ENCODE data around the gene TRAPPC2L. TPM values are rescaled to one million over a fixed set of nuclear protein-coding genes. Genes with fewer than 3 reads are reported as not detected.

The TRAPPC2L gene
- total RNA-seq, 1 donor from 2014 or later = 50.6 TPM

DNA sequence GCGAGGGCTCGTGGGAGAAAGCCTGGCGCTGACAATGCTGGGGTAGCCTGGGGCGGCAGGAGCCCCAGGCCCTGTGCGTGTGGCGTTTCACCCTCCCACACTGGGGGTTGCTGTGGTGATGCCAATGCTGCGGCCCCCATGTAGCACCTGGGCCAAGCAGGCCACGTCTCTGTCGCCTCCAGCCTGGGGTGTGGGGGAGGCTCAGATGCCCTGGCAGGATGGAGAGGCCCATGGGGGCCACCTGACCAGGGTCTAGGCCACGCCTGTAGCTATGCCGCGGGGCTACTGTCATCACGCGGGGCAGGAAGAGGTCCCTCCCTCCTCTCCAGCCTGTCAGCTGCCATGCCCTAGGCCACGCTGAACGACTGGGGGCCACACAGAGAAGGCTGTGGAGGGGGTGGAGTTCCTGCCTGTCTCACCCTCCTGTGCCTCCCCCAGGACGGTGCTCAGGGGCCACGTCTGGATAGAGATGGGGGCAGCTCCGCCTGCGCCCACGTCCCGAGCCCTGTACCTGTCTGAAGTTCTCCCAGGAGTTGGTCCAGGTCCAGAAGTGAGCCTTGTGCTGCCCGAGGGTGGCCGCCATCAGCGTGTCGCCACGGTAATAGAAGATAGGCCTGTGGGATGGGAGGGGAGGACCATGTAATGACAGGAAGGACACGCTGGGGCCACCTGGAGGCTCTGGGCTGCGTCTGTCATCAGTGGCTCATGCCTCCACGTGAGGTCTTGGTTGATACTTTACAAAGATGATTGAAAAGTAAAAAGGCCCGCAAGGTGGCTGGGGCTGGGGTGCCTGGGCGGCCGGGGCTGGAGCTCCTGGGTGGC, 32.5 kb upstream of the TRAPPC2L start:
- Mint-ChIP-seq H3K27me3 (ENCODE audit: unreplicated experiment) (peaks cover 5% of the 10 kb centered on the region), H3K4me3 (ENCODE audit: unreplicated experiment) (no peak overlapping the region), H3K9me3 (ENCODE audit: unreplicated experiment) (peaks cover 1% of the 10 kb centered on the region), H3K4me1 (ENCODE audit: low read depth, unreplicated experiment) (no peaks in the 10 kb centered on the region), H3K36me3 (ENCODE audit: unreplicated experiment) (no peaks in the 10 kb centered on the region), H3K27ac (ENCODE audit: unreplicated experiment) (no peak overlapping the region)
- TF ChIP-seq, protein P1, sequence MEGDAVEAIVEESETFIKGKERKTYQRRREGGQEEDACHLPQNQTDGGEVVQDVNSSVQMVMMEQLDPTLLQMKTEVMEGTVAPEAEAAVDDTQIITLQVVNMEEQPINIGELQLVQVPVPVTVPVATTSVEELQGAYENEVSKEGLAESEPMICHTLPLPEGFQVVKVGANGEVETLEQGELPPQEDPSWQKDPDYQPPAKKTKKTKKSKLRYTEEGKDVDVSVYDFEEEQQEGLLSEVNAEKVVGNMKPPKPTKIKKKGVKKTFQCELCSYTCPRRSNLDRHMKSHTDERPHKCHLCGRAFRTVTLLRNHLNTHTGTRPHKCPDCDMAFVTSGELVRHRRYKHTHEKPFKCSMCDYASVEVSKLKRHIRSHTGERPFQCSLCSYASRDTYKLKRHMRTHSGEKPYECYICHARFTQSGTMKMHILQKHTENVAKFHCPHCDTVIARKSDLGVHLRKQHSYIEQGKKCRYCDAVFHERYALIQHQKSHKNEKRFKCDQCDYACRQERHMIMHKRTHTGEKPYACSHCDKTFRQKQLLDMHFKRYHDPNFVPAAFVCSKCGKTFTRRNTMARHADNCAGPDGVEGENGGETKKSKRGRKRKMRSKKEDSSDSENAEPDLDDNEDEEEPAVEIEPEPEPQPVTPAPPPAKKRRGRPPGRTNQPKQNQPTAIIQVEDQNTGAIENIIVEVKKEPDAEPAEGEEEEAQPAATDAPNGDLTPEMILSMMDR (IDR thresholded peaks at IDR 0.05; ENCODE audit: partially characterized antibody, unreplicated experiment) = no peak
- no peak for DNase-seq

DNA sequence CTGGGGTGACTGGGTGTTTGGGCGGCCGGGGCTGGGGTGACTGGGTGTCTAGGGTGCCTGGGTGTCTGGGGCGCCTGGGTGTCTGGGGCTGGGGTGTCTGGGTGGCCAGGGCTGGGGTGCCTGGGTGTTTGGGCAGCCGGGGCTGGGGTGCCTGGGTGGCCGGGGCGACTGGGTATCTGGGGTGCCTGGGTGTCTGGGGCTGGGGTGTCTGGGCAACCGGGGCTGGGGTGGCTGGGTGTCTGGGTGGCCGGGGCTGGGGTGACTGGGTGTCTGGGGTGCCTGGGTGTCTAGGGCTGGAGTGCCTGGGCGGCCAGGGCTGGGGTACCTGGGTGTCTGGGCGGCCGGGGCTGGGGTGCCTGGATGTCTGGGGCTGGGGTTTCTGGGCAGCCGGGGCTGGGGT, 31.8 kb upstream of the TRAPPC2L start:
- Mint-ChIP-seq H3K4me3 (ENCODE audit: unreplicated experiment) (no peak overlapping the region), H3K36me3 (ENCODE audit: unreplicated experiment) (no peaks in the 10 kb centered on the region), H3K9me3 (ENCODE audit: unreplicated experiment) (peaks cover 1% of the 10 kb centered on the region), H3K27me3 (ENCODE audit: unreplicated experiment) (peaks cover 5% of the 10 kb centered on the region), H3K4me1 (ENCODE audit: low read depth, unreplicated experiment) (no peaks in the 10 kb centered on the region), H3K27ac (ENCODE audit: unreplicated experiment) (no peak overlapping the region)
- TF ChIP-seq, protein P1 (IDR thresholded peaks at IDR 0.05; ENCODE audit: partially characterized antibody, unreplicated experiment) = no peak
- DNase-seq = no peak

DNA sequence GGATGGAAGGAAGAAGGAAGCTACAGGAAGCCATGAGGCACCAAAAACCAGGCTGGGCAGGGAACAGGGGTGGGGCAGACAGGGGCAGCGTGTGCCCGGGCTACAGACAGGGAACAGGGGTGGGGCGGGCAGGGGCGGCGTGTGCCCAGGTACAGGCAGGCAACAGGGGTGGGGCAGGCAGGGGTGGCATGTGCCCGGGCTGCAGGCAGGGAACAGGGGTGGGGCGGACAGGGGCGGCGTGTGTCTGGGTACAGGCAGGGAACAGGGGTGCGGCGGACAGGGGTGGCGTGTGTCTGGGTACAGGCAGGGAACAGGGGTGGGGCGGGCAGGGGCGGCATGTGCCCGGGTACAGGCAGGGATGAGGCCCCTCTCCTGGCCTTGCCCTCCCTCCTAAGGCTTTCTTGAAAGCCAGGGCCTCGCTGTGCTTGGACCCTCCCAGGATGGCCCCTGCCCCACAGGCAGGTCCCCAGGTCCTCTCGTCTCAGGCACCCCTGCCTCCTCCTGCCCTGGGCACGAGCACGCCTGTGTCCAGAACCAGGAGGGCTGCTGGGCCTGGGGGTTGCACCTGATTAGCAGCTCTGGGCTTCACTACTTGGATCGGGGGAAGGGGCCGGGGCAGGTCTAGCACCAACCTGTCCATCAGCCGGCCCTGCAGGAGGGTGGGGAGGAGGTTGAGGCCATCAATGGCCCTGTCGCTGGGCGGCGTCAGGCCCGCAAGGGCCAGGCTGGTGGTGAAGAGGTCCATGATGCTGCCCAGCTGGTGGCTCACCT, 30.7 kb upstream of the TRAPPC2L start:
- Mint-ChIP-seq H3K4me3 (ENCODE audit: unreplicated experiment) (no peak overlapping the region), H3K36me3 (ENCODE audit: unreplicated experiment) (no peaks in the 10 kb centered on the region), H3K4me1 (ENCODE audit: low read depth, unreplicated experiment) (no peaks in the 10 kb centered on the region), H3K9me3 (ENCODE audit: unreplicated experiment) (peaks cover 1% of the 10 kb centered on the region), H3K27ac (ENCODE audit: unreplicated experiment) (no peak overlapping the region), H3K27me3 (ENCODE audit: unreplicated experiment) (peaks cover 7% of the 10 kb centered on the region)
- TF ChIP-seq, protein P1 (IDR thresholded peaks at IDR 0.05; ENCODE audit: partially characterized antibody, unreplicated experiment) = no peak
- no peak for DNase-seq

DNA sequence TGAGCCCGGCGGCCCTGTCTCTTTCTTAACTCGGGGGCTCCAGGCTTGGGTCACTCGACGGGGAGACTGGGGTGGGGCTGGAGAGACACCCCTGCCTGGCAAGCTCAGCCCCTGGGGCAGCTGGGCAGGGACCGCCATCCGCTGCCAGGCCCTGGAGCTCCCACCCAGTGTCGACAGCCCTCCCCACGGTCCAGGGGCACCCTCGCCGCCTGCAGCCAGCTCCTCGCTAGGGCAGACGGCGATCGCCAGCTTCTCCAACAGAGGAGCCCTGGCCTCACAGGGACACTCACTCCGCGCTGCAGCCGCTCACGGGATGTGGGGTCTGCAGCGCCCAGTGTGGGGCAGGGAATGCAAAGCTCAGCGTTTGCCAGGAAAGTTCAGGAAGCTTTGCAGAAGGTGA, 29.2 kb upstream of the TRAPPC2L start:
- Mint-ChIP-seq H3K4me3 (ENCODE audit: unreplicated experiment) (no peak overlapping the region), H3K36me3 (ENCODE audit: unreplicated experiment) (no peaks in the 10 kb centered on the region), H3K27me3 (ENCODE audit: unreplicated experiment) (peaks cover 5% of the 10 kb centered on the region), H3K9me3 (ENCODE audit: unreplicated experiment) (peaks cover 1% of the 10 kb centered on the region), H3K27ac (ENCODE audit: unreplicated experiment) (no peak overlapping the region), H3K4me1 (ENCODE audit: low read depth, unreplicated experiment) (no peaks in the 10 kb centered on the region)
- no peak for DNase-seq
- TF ChIP-seq, protein P1 (IDR thresholded peaks at IDR 0.05; ENCODE audit: partially characterized antibody, unreplicated experiment) = no peak

DNA sequence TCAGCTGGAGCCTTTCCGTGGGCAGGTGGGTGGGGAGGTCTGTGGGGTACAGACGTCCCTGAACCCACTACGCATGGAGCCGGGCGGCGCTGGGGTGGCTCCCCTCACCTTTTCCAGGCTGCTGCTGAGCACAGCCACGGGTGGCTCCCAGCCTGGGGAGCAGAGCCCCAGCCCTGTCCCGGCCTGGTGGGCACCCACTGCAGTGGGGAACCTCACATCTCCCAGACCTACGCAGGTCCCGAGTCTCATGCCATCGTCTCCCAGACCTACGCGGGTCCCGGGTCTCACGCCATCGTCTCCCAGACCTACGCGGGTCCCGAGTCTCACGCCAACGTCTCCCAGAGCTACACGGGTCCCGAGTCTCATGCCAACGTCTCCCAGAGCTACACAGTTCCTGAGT, 28.2 kb upstream of the TRAPPC2L start:
- H3K36me3 Mint-ChIP-seq (ENCODE audit: unreplicated experiment) = no peaks in the 10 kb centered on the region
- peaks cover 1% of the 10 kb centered on the region for H3K9me3 Mint-ChIP-seq (ENCODE audit: unreplicated experiment)
- no peak overlapping the region for H3K4me3 Mint-ChIP-seq (ENCODE audit: unreplicated experiment)
- H3K4me1 Mint-ChIP-seq (ENCODE audit: low read depth, unreplicated experiment) = no peaks in the 10 kb centered on the region
- no peak overlapping the region for H3K27ac Mint-ChIP-seq (ENCODE audit: unreplicated experiment)
- H3K27me3 Mint-ChIP-seq (ENCODE audit: unreplicated experiment) = peaks cover 2% of the 10 kb centered on the region
- TF ChIP-seq, protein P1 (IDR thresholded peaks at IDR 0.05; ENCODE audit: partially characterized antibody, unreplicated experiment) = no peak
- DNase-seq = no peak

Data from glutamatergic neuron (in vitro differentiated cells).